ENCODE results near the gene DGCR6.
"Not testable (repeated sequence)": the region's sequence is repeated elsewhere in the genome, so short reads cannot be mapped to it uniquely, and the experiment has no call there.

DNA sequence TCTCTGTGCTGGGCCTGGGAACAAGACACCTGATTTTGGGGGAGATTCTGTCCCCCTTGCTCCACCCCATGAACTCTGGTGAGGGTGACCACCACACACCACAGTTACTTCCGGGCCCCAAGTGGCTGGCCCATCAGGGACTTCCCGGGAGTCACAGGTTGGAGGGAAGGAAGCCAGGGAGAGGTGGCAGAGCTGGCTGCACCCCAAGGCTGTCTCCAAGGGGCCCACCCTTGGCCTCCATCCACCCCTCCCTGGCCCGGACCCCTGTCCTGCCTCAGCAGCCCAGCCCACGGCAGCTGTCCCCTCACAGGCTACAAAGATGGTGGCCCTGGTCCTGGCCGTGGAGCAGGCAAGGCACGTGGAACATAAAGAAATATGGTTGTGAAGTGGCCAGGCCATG is 53.1 kb downstream of the DGCR6 start:
- not testable (repeated sequence) for TF ChIP-seq POLR2A (IDR thresholded peaks at IDR 0.05)
- TF ChIP-seq, protein P1, sequence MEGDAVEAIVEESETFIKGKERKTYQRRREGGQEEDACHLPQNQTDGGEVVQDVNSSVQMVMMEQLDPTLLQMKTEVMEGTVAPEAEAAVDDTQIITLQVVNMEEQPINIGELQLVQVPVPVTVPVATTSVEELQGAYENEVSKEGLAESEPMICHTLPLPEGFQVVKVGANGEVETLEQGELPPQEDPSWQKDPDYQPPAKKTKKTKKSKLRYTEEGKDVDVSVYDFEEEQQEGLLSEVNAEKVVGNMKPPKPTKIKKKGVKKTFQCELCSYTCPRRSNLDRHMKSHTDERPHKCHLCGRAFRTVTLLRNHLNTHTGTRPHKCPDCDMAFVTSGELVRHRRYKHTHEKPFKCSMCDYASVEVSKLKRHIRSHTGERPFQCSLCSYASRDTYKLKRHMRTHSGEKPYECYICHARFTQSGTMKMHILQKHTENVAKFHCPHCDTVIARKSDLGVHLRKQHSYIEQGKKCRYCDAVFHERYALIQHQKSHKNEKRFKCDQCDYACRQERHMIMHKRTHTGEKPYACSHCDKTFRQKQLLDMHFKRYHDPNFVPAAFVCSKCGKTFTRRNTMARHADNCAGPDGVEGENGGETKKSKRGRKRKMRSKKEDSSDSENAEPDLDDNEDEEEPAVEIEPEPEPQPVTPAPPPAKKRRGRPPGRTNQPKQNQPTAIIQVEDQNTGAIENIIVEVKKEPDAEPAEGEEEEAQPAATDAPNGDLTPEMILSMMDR (IDR thresholded peaks at IDR 0.05): not testable (repeated sequence)
